Measurements from ENCODE around the gene LHFPL4.

- TF ChIP-seq CTCF (conservative IDR thresholded peaks at IDR 0.05) (no peak), ZFX (IDR thresholded peaks at IDR 0.05) (no peak)
These were observed 98.0 kb downstream of the LHFPL4 start for GRCh38 chr3:9455596-9456131.
